WTC11 (cell line): ENCODE results near the gene BICDL2.

Experiments used
- ATF3 ChIP-seq: sonication (generic); formaldehyde crosslinking; conservative IDR thresholded peaks from 2 replicates; pipeline ENCODE4 v1.8.1; 2022; ENCODE audit warnings: mild to moderate bottlenecking, missing genetic modification reagents
- CTCF ChIP-seq: fragments of 200-600 bp; IDR thresholded peaks from 2 replicates; pipeline ENCODE4 v1.8.0; 2022; ENCODE audit warnings: antibody characterized with exemption
- JUN ChIP-seq: sonication (generic); formaldehyde crosslinking; IDR thresholded peaks from 2 replicates; pipeline ENCODE4 v1.8.0; 2023; ENCODE audit warnings: mild to moderate bottlenecking, missing genetic modification reagents
- MLX ChIP-seq: sonication (generic); formaldehyde crosslinking; IDR thresholded peaks from 2 replicates; pipeline ENCODE4 v1.8.1; 2023; ENCODE audit warnings: mild to moderate bottlenecking, missing genetic modification reagents, moderate library complexity
- RORB ChIP-seq: fragments of 250-450 bp; sonication (Bioruptor Pico); IDR thresholded peaks from 2 replicates; pipeline ENCODE4 v1.9.0; 2021; ENCODE audit warnings: mild to moderate bottlenecking
- SOX15 ChIP-seq: fragments of 250-450 bp; sonication (Bioruptor Pico); IDR thresholded peaks from 2 replicates; pipeline ENCODE4 v1.9.0; 2021; ENCODE audit warnings: mild to moderate bottlenecking
- USF1 ChIP-seq: sonication (generic); formaldehyde crosslinking; IDR thresholded peaks from 2 replicates; pipeline ENCODE4 v1.8.0; 2022; ENCODE audit warnings: mild to moderate bottlenecking, missing genetic modification reagents
- ZNF232 ChIP-seq: sonication (generic); formaldehyde crosslinking; IDR thresholded peaks from 2 replicates; pipeline ENCODE4 v1.8.0; 2022; ENCODE audit warnings: mild to moderate bottlenecking, missing genetic modification reagents
- ZNF281 ChIP-seq: sonication (generic); formaldehyde crosslinking; IDR thresholded peaks from 2 replicates; pipeline ENCODE4 v1.8.0; 2023; ENCODE audit warnings: mild to moderate bottlenecking, missing genetic modification reagents
- ZNF512 ChIP-seq: sonication (generic); formaldehyde crosslinking; IDR thresholded peaks from 2 replicates; pipeline ENCODE4 v1.8.1; 2022; ENCODE audit warnings: missing genetic modification reagents, borderline replicate concordance

GRCh38 chr16:3015865-3016521 is 20.8 kb downstream of the BICDL2 start:
- TF ChIP-seq JUN (CRISPR knock-in tag) = no peak
- TF ChIP-seq RORB = no peak
- no peak for TF ChIP-seq ZNF512 (CRISPR knock-in tag)
- TF ChIP-seq CTCF = no peak
- no peak for TF ChIP-seq ZNF281
- TF ChIP-seq ZNF232 (CRISPR knock-in tag) = no peak
- TF ChIP-seq MLX (CRISPR knock-in tag) = no peak
- TF ChIP-seq ATF3 (CRISPR knock-in tag) = no peak
- TF ChIP-seq USF1 = no peak
- no peak for TF ChIP-seq SOX15 (CRISPR knock-in tag)
